Measurements from ENCODE around the gene CELA2B. TPM values are rescaled to one million over a fixed set of nuclear protein-coding genes. Genes with fewer than 3 reads are reported as not detected.

The CELA2B gene
- total RNA-seq, 4 donors from 2014 or later = not detected

DNA sequence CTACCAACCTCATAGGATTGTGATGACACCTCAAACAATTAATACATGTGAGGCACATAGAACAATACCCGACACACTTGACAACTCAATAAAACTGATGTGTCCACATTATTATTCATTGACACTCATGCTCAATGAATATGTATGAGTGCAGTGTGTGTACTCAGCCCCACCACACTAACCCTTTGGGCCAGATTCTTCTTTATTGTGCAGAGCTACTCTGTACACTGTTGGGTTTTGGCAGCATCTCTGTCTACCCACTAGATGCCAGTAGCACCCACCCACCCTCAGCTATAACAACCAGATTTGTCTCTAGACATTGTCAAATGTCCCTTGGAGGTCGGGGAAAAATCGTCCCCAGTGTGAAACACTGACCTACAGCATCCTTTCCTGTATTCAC is 38.0 kb downstream of the CELA2B start:
- TF ChIP-seq, protein P1, sequence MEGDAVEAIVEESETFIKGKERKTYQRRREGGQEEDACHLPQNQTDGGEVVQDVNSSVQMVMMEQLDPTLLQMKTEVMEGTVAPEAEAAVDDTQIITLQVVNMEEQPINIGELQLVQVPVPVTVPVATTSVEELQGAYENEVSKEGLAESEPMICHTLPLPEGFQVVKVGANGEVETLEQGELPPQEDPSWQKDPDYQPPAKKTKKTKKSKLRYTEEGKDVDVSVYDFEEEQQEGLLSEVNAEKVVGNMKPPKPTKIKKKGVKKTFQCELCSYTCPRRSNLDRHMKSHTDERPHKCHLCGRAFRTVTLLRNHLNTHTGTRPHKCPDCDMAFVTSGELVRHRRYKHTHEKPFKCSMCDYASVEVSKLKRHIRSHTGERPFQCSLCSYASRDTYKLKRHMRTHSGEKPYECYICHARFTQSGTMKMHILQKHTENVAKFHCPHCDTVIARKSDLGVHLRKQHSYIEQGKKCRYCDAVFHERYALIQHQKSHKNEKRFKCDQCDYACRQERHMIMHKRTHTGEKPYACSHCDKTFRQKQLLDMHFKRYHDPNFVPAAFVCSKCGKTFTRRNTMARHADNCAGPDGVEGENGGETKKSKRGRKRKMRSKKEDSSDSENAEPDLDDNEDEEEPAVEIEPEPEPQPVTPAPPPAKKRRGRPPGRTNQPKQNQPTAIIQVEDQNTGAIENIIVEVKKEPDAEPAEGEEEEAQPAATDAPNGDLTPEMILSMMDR (IDR thresholded peaks at IDR 0.05; ENCODE audit: low read depth) = no peak

DNA sequence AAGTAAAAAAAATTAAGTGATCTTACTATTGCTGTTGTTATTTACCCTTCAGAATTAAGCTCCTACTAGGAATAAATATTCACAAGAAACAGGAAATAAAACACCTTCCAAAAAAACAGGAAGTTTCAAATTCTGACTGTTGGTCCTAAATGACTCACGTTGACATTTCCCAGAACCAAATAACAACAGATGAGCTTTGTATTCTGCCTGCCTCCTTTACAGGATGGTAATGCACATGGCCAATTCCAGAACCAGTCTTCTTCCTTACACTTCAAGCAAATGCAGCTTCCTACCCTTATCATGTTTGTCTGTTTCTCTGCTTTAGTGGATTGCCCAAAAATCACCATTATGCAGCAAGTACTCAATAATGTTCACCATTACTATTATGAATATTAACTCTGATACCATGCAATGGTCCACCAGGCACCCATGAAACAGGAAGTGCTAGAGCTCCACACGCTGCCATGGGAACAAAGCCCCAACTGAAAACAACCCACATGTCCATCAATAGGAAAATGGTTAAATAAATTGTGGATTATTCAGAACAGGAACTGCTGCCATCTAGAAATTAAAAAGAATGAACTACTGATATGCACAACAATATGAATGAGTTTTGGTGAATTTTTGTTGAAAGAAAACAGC is 39.2 kb downstream of the CELA2B start:
- TF ChIP-seq, protein P1 (IDR thresholded peaks at IDR 0.05; ENCODE audit: low read depth) = no peak

DNA sequence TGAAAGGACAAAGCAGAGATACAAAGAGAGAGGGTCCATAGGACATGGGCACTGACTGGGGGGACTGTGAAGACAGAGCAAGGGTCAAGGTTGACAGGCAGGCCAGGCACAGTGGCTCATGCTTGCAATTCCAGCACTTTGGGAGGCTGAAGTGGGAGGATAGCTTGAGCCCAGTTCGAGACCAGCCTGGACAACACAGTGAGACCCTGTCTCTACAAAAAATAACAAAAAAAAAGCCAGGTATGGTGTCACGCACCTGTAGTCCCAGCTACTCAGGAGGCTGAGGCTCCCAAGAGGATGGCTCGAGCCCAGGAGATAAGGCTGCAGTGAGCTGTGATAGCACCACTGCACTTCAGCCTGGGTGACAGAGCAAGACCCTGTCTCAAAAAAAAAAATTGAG is 43.7 kb downstream of the CELA2B start:
- TF ChIP-seq, protein P1 (IDR thresholded peaks at IDR 0.05; ENCODE audit: low read depth) = no peak

DNA sequence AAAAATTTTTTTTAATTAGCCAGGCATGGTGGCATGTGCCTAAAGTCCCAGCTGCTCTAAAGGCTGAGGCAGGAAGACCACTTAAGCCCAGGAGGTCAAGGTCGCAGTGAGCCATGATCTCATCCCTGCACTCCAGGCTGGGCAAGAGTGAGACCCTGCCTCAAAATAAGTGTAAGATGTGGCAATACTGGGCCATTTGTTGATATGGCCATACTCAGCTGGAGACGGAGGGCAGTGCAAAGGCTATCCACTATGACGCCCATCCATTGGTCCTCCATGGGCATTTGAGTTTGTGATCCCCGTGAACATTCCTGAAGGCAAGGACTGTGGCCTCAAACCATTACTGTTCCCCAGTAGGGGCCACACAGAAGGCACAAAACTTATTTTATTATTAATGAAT is 46.6 kb downstream of the CELA2B start:
- TF ChIP-seq, protein P1 (IDR thresholded peaks at IDR 0.05; ENCODE audit: low read depth) = no peak

DNA sequence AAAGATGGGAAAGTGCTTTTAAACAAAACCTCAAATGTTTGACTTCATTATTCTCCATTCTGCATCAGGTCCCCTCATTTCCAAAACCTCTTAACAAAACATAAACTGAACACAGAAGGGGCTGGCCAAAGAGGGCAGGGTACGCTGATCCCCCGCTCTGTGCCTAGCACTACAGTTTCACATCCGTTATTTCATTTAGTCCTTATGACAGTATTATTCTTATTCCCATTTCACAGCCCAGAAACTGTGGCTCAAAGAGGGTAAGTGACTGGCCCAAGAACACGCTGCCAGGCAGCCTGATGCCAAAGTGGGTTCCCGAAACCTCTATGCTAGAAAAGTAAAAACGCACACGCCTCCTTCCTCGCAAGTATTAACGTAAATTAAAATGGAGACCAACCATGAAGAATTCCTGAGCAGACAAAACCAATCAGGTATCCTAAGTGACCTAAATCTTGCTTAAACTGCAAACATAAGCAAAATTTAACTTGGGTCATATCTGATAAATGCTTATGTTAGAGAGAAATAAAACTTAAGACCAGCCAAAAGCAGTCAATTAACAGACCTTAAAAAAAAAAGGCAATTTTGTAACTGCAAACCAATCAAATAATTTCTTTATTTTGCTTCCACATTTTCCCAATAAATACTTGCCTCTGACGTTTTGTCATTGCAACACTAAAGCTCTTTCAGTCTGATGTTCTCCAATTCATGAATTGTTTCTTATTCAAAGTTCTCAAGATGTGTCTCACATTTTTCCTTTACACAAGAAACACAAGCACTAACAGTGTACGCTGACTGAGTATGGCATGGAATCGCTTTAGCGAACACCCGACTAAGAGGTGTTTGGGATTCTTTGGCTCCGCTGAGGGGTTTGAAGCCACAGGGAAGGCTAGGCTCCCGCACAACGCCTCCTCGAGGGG is 47.5 kb downstream of the CELA2B start:
- TF ChIP-seq, protein P1 (IDR thresholded peaks at IDR 0.05; ENCODE audit: low read depth) = no peak

DNA sequence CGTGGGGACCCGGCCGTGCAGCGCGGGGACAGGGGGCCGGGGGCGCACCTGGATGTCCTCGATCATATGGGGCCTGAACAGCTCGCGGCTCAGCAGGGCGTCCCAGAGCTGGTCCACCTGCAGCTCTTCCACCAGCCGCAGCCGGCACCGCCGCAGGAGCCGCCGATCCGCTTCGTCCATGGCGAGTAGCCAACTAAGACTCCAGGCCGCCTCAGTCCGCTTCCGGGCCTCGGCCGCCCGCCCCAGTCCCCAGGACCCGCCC is 48.0 kb downstream of the CELA2B start, which contains the start of gene CASP9:
Gene CASP9, minus strand, starts transcription at position 195 of the 262 bp plus-strand sequence. Its CDS starts 15 bp downstream, at position 180.
- TF ChIP-seq, protein P1 (IDR thresholded peaks at IDR 0.05; ENCODE audit: low read depth) = no peak

DNA sequence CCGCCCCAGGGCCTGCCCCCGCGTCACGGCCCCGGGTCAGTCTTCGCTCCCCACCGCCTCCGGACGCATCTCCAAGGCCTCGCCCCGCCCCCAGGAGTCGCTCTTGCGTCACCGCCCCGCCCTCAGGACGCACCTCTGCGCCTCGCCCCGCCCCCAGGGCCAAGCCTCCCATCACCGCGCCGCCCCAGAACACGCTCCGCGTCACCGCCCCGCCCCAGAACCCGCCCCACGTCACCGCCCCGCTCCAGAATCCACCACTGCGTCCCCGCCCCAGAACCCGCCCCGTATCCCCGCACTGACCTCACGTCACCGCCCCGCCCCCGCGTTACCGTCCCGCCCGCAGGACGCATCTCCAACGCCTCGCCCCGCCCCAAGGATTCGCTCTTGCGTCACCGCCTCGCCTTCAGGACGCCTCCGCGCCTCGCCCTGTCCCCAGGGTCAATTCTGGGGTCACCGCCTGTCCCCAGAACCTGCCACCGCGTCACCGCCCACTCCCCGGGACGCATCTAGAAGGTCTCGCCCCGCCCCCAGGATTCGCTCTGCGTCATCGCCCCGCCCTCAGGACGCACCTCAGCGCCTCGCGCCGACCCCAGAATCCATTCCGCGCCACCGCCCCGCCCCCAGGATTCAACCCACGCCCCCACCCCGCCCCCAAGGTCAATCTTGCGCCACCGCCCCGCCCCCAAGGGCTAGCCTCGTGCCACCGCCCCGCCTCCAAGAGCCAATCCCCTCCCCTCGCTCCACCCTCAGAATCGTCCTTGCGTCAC is 48.6 kb downstream of the CELA2B start:
- TF ChIP-seq, protein P1 (IDR thresholded peaks at IDR 0.05; ENCODE audit: low read depth) = no peak
